NT2/D1 (cell line): Measurements from ENCODE around the gene HRH1.

Experiments
- YY1 ChIP-seq: IDR thresholded peaks from 2 replicates; pipeline ENCODE4 v1.6.1; 2011; ENCODE audit not compliant: insufficient read length, insufficient read depth
- ZNF274 ChIP-seq: IDR thresholded peaks from 2 replicates; pipeline ENCODE4 v1.6.1; 2011; ENCODE audit warnings: mild to moderate bottlenecking, low read depth, low read length

GRCh38 chr3:11154953-11155325 is 646 bp downstream of the HRH1 start:
- TF ChIP-seq YY1 (no peak), ZNF274 (no peak)
